GM23338 (cell line): Measurements from ENCODE around the gene NIN. TPM values are rescaled to one million over a fixed set of nuclear protein-coding genes. Genes with fewer than 3 reads are reported as not detected.

Experiments used
- CREB1 ChIP-seq: fragments of 250-450 bp; sonication (Bioruptor Pico); IDR thresholded peaks from 2 replicates; pipeline ENCODE4 v1.5.0; 2020; ENCODE audit warnings: low read depth, mild to moderate bottlenecking, moderate library complexity
- EZH2 ChIP-seq: fragments of 200-600 bp; sonication (generic); IDR thresholded peaks from one replicate; pipeline ENCODE4 v1.8.0; 2017; ENCODE audit warnings: antibody characterized with exemption, mild to moderate bottlenecking, low read depth; ENCODE audit not compliant: unreplicated experiment
- EZH2phosphoT487 ChIP-seq: fragments of 200-600 bp; sonication (generic); IDR thresholded peaks from one replicate; pipeline ENCODE4 v1.8.1; 2018; ENCODE audit warnings: antibody characterized with exemption; ENCODE audit not compliant: unreplicated experiment
- JUNB ChIP-seq: IDR thresholded peaks from one replicate; pipeline ENCODE4 v1.6.1; 2016; ENCODE audit warnings: antibody characterized with exemption; ENCODE audit not compliant: unreplicated experiment
- NANOG ChIP-seq: IDR thresholded peaks from 2 replicates; pipeline ENCODE4 v1.6.1; 2016; ENCODE audit warnings: antibody characterized with exemption, borderline replicate concordance
- POLR2AphosphoS5 ChIP-seq: IDR thresholded peaks from 2 replicates; pipeline ENCODE4 v1.6.1; 2016; ENCODE audit warnings: antibody characterized with exemption, low read depth
- STAT1 ChIP-seq: IDR thresholded peaks from one replicate; pipeline ENCODE4 v1.6.1; 2016; ENCODE audit warnings: antibody characterized with exemption; ENCODE audit not compliant: unreplicated experiment
- ZNF114 ChIP-seq: fragments of 250-450 bp; sonication (Bioruptor Pico); IDR thresholded peaks from 2 replicates; pipeline ENCODE4 v1.5.0; 2020; ENCODE audit warnings: mild to moderate bottlenecking, moderate library complexity
- ZNF331 ChIP-seq: fragments of 250-450 bp; sonication (Bioruptor Pico); IDR thresholded peaks from 2 replicates; pipeline ENCODE4 v1.5.0; 2020; ENCODE audit warnings: low read depth, mild to moderate bottlenecking, moderate library complexity
- ZNF462 ChIP-seq: fragments of 250-450 bp; sonication (Bioruptor Pico); IDR thresholded peaks from 2 replicates; pipeline ENCODE4 v1.5.0; 2020; ENCODE audit warnings: mild to moderate bottlenecking, moderate library complexity
- polyA plus RNA-seq: library from polyadenylated mRNA; unstranded; fragments of >200 nt; fragmentation: Nextera tagmentation; extraction: Ambion mirVana; gene quantifications from 2 replicates; pipeline ENCODE4 v1.2.1, GENCODE V29; 2016
- total RNA-seq: library from RNA; depleted of rRNA; stranded (reverse); fragments of >200 nt; shearing (Covaris generic); gene quantifications from 2 replicates; pipeline ENCODE4 v1.2.3, GENCODE V29; 2014
- TF ChIP-seq, protein P1 (sequence below): IDR thresholded peaks from 2 replicates; pipeline ENCODE4 v1.6.1; 2016; ENCODE audit warnings: antibody characterized with exemption

NIN gene
- total and polyA plus RNA-seq, 2 experiments from 2014 or later: 7.4 to 17.4 TPM

DNA sequence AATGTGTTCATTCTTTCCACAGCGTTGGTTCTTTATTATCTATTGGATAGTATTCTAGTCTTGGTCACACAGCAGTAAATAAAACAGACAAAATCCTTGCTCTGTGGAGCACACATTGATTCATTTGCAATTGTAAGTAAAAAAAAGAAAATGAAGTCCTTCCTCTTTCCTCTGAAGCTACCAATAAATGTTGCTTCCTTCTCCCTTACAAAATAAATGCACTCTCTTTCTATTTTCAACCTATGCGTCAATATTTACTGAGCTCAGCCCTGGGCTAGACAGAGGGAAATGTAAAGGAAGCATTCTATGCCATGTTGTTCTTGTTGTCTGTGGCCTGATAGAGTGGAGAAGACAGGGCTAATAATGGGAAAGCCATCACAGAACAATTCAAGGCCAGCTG is 43.8 kb upstream of the NIN start (continued):
- TF ChIP-seq ZNF462 (CRISPR knock-in tag) (no peak), JUNB (no peak), EZH2phosphoT487 (no peak), ZNF331 (CRISPR knock-in tag) (no peak), STAT1 (no peak), ZNF114 (no peak), NANOG (no peak), EZH2 (no peak), CREB1 (CRISPR knock-in tag) (no peak), POLR2AphosphoS5 (no peak)
- TF ChIP-seq, protein P1, sequence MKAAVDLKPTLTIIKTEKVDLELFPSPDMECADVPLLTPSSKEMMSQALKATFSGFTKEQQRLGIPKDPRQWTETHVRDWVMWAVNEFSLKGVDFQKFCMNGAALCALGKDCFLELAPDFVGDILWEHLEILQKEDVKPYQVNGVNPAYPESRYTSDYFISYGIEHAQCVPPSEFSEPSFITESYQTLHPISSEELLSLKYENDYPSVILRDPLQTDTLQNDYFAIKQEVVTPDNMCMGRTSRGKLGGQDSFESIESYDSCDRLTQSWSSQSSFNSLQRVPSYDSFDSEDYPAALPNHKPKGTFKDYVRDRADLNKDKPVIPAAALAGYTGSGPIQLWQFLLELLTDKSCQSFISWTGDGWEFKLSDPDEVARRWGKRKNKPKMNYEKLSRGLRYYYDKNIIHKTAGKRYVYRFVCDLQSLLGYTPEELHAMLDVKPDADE: no peak
